ENCODE measurements around the gene SOSTDC1.

DNA sequence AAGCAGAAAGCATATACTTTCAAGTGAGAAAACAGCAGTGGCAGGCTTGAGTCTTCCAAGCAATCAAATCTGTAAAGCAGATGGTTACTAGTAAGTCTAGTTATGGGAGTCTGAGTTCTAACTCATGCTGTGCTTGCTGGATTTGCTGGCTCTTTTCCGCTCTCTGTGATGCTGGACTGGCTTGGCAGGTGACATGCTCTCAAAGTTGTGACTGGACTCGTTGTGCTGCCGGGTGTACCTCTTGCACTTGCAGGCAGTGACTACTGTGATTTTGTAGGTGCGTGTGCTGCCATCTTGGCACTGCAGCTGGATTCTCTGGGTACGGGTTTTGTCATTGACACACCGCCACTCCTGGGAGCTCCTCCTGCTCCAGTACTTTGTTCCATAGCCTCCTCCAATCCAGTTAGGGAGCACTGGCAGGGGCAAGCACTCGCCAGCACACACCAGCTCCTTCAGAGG is 3.1 kb downstream of the SOSTDC1 start:
- TF ChIP-seq, protein P1, sequence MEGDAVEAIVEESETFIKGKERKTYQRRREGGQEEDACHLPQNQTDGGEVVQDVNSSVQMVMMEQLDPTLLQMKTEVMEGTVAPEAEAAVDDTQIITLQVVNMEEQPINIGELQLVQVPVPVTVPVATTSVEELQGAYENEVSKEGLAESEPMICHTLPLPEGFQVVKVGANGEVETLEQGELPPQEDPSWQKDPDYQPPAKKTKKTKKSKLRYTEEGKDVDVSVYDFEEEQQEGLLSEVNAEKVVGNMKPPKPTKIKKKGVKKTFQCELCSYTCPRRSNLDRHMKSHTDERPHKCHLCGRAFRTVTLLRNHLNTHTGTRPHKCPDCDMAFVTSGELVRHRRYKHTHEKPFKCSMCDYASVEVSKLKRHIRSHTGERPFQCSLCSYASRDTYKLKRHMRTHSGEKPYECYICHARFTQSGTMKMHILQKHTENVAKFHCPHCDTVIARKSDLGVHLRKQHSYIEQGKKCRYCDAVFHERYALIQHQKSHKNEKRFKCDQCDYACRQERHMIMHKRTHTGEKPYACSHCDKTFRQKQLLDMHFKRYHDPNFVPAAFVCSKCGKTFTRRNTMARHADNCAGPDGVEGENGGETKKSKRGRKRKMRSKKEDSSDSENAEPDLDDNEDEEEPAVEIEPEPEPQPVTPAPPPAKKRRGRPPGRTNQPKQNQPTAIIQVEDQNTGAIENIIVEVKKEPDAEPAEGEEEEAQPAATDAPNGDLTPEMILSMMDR (IDR thresholded peaks at IDR 0.05) = no peak
- TF ChIP-seq POLR2A (IDR thresholded peaks at IDR 0.05) = no peak

Measured in heart left ventricle (tissue), 13 donors.